Endodermal cell (in vitro differentiated cells): ENCODE measurements around the gene FAM24B. TPM values are rescaled to one million over a fixed set of nuclear protein-coding genes. Genes with fewer than 3 reads are reported as not detected.
A peak's percentile ranks its signal among the peaks of the same experiment; 100 is the strongest.

Experiments used
- DNase-seq: peaks from one replicate; pipeline ENCODE4 v3.0.0-alpha.2; 2017
- H3K27ac ChIP-seq: 2 replicates; pipeline ENCODE4 v1.5.1; 2013; ENCODE audit warnings: mild to moderate bottlenecking, low read depth, low read length, moderate library complexity
- H3K27me3 ChIP-seq: 2 replicates; pipeline ENCODE4 v1.6.1; 2013; ENCODE audit warnings: mild to moderate bottlenecking, low read length, moderate library complexity; ENCODE audit not compliant: insufficient read depth, control insufficient read depth, poor library complexity, severe bottlenecking
- H3K36me3 ChIP-seq: 2 replicates; pipeline ENCODE4 v1.7.0; 2013; ENCODE audit warnings: mild to moderate bottlenecking, low read length, moderate library complexity; ENCODE audit not compliant: control insufficient read depth, insufficient read depth
- H3K4me1 ChIP-seq: one replicate; pipeline ENCODE4 v1.7.0; 2013; ENCODE audit warnings: low read length; ENCODE audit not compliant: control insufficient read depth, insufficient read depth
- H3K4me3 ChIP-seq: 2 replicates; pipeline ENCODE4 v1.5.1; 2013; ENCODE audit warnings: mild to moderate bottlenecking, low read length, moderate library complexity
- H3K9ac ChIP-seq: 2 replicates; pipeline ENCODE4 v1.6.1; 2013; ENCODE audit warnings: mild to moderate bottlenecking, low read length, moderate library complexity; ENCODE audit not compliant: poor library complexity, severe bottlenecking; ENCODE audit errors: extremely low read depth
- H3K9me3 ChIP-seq: 2 replicates; pipeline ENCODE4 v1.6.1; 2013; ENCODE audit warnings: mild to moderate bottlenecking, low read length, moderate library complexity; ENCODE audit not compliant: control insufficient read depth
- H3K27ac Mint-ChIP-seq: 2 replicates; pipeline ENCODE4 v1.8.0; 2020; ENCODE audit warnings: mixed read lengths
- H3K27me3 Mint-ChIP-seq: 2 replicates; pipeline ENCODE4 v1.8.0; 2021; ENCODE audit warnings: mild to moderate bottlenecking, mixed read lengths; ENCODE audit not compliant: insufficient read depth
- H3K36me3 Mint-ChIP-seq: 2 replicates; pipeline ENCODE4 v1.8.0; 2020; ENCODE audit warnings: low read depth, mixed read lengths
- H3K4me1 Mint-ChIP-seq: 2 replicates; pipeline ENCODE4 v1.8.0; 2020; ENCODE audit warnings: mixed read lengths
- H3K4me3 Mint-ChIP-seq: 2 replicates; pipeline ENCODE4 v1.8.0; 2020; ENCODE audit warnings: mild to moderate bottlenecking, moderate library complexity, mixed read lengths
- H3K9me3 Mint-ChIP-seq: 2 replicates; pipeline ENCODE4 v1.8.0; 2020; ENCODE audit warnings: mild to moderate bottlenecking, mixed read lengths
- CTCF ChIP-seq: fragments of 200-600 bp; sonication (generic); conservative IDR thresholded peaks from 2 replicates; pipeline ENCODE4 v1.5.0; 2021; ENCODE audit warnings: antibody characterized with exemption, mild to moderate bottlenecking
- WGBS, 2 experiments: methylation state at CpG; one replicate each; pipeline versions ENCODE4 v1.1.5 to v1.1.7; 2013; ENCODE audit warnings: missing lambda C conversion rate in 2 of 2, mixed read lengths in 1 of 2; ENCODE audit not compliant: insufficient coverage in 1 of 2, insufficient read length in 1 of 2; 5-methylcytosine and 5-hydroxymethylcytosine counted together
- total RNA-seq, 2 donors: library from RNA; stranded (reverse); fragmentation: NEBNext Ultra II Directional in 1 of 2; extraction: Animal tissue kit (Norgen Biotek cat#: 25700) in 1 of 2; gene quantifications; 2 replicates in 1 of 2; 3 replicates in 1 of 2; pipeline ENCODE4 v1.2.1, GENCODE V29; 2021

Gene FAM24B
- total RNA-seq, 2 donors from 2014 or later, result 2.9 TPM; not detected in 1

- WGBS, 2 experiments, result 85 to 90% methylated on average over 6 to 12 of the region's 12 CpGs
Observed at GRCh38 chr10:122849900-122850605, 29.3 kb downstream of the FAM24B start.

GRCh38 chr10:122849090-122849489, 30.3 kb downstream of the FAM24B start:
- peaks cover 6% of the 10 kb centered on the region for H3K36me3 Mint-ChIP-seq
- no peak for TF ChIP-seq CTCF
- no peaks in the 10 kb centered on the region for H3K9me3 Mint-ChIP-seq
- H3K27me3 Mint-ChIP-seq, result no peaks in the 10 kb centered on the region
- Histone ChIP-seq H3K36me3 (no peaks in the 10 kb centered on the region), H3K4me1 (peaks cover 2% of the 10 kb centered on the region), H3K9ac (no peak overlapping the region), H3K27ac (no peak overlapping the region), H3K9me3 (no peaks in the 10 kb centered on the region), H3K4me3 (no peak overlapping the region), H3K27me3 (no peaks in the 10 kb centered on the region)
- no peak for DNase-seq
- WGBS, 2 experiments, result 90% methylated on average over 2 of the region's 2 CpGs; no CpG with 5 or more reads in 1 of the 2 experiments
- H3K4me1 Mint-ChIP-seq, result peaks cover 20% of the 10 kb centered on the region
- H3K4me3 Mint-ChIP-seq, result no peak overlapping the region
- no peak overlapping the region for H3K27ac Mint-ChIP-seq

More at GRCh38 chr10:122849900-122850605, 29.3 kb downstream of the FAM24B start:
- H3K9me3 Mint-ChIP-seq, result no peaks in the 10 kb centered on the region
- H3K27ac Mint-ChIP-seq, result no peak overlapping the region
- peaks cover 4% of the 10 kb centered on the region for H3K36me3 Mint-ChIP-seq
- peaks cover 27% of the 10 kb centered on the region for H3K4me1 Mint-ChIP-seq
- Histone ChIP-seq H3K9ac (no peak overlapping the region), H3K27ac (no peak overlapping the region), H3K4me1 (peaks cover 2% of the 10 kb centered on the region), H3K36me3 (no peaks in the 10 kb centered on the region), H3K9me3 (no peaks in the 10 kb centered on the region), H3K4me3 (no peak overlapping the region), H3K27me3 (no peaks in the 10 kb centered on the region)
- no peaks in the 10 kb centered on the region for H3K27me3 Mint-ChIP-seq
- no peak for DNase-seq
- no peak for TF ChIP-seq CTCF
- no peak overlapping the region for H3K4me3 Mint-ChIP-seq

- 94 to 96% methylated on average over 4 to 12 of the region's 12 CpGs for WGBS, 2 experiments
- Histone ChIP-seq H3K4me3 (no peak overlapping the region), H3K9me3 (peaks cover 6% of the 10 kb centered on the region), H3K36me3 (no peaks in the 10 kb centered on the region), H3K9ac (no peak overlapping the region), H3K4me1 (peaks cover 2% of the 10 kb centered on the region), H3K27me3 (no peaks in the 10 kb centered on the region), H3K27ac (no peak overlapping the region)
- H3K27ac Mint-ChIP-seq, result no peak overlapping the region
- peaks cover 6% of the 10 kb centered on the region for H3K36me3 Mint-ChIP-seq
- no peaks in the 10 kb centered on the region for H3K27me3 Mint-ChIP-seq
- DNase-seq, result peak; percentile 38
- H3K9me3 Mint-ChIP-seq, result no peaks in the 10 kb centered on the region
- peaks cover 20% of the 10 kb centered on the region for H3K4me1 Mint-ChIP-seq
- TF ChIP-seq CTCF, result no peak
- H3K4me3 Mint-ChIP-seq, result no peak overlapping the region
Observed at GRCh38 chr10:122847782-122848604, 31.4 kb downstream of the FAM24B start.
